Smooth muscle cell (in vitro differentiated cells): ENCODE results near the gene PPIG. TPM values are rescaled to one million over a fixed set of nuclear protein-coding genes. Genes with fewer than 3 reads are reported as not detected.
"Not testable (repeated sequence)": the region's sequence is repeated elsewhere in the genome, so short reads cannot be mapped to it uniquely, and the experiment has no call there.

Experiments used
- DNase-seq: peaks from one replicate; lab custom pipeline; 2025; ENCODE audit not compliant: unreplicated experiment; lab: John Stamatoyannopoulos, UW
- H2AFZ ChIP-seq: fragments of 200-600 bp; sonication (generic); 2 replicates; pipeline ENCODE4 v1.6.0; 2016; ENCODE audit warnings: antibody characterized with exemption, low read depth, mild to moderate bottlenecking
- H3F3A ChIP-seq: fragments of 200-600 bp; sonication (generic); 2 replicates; pipeline ENCODE4 v1.6.0; 2017; ENCODE audit warnings: antibody characterized with exemption, low read depth
- H3K27ac ChIP-seq: fragments of 200-600 bp; sonication (generic); 2 replicates; pipeline ENCODE4 v1.5.1; 2016; ENCODE audit warnings: low read depth, mild to moderate bottlenecking
- H3K27me3 ChIP-seq: fragments of 200-600 bp; sonication (generic); 2 replicates; pipeline ENCODE4 v1.6.1; 2016; ENCODE audit warnings: low read depth, mild to moderate bottlenecking
- H3K36me3 ChIP-seq: fragments of 200-600 bp; sonication (generic); 2 replicates; pipeline ENCODE4 v1.5.1; 2016; ENCODE audit warnings: low read depth
- H3K4me1 ChIP-seq: fragments of 200-600 bp; sonication (generic); 2 replicates; pipeline ENCODE4 v1.5.1; 2016; ENCODE audit warnings: low read depth
- H3K4me2 ChIP-seq: fragments of 200-600 bp; sonication (generic); 2 replicates; pipeline ENCODE4 v1.6.0; 2016; ENCODE audit warnings: mild to moderate bottlenecking
- H3K4me3 ChIP-seq: fragments of 200-600 bp; sonication (generic); 2 replicates; pipeline ENCODE4 v1.5.1; 2016; ENCODE audit warnings: mild to moderate bottlenecking
- H3K79me2 ChIP-seq: fragments of 200-600 bp; sonication (generic); 2 replicates; pipeline ENCODE4 v1.6.0; 2016; ENCODE audit warnings: low read depth, mild to moderate bottlenecking
- H3K9ac ChIP-seq: fragments of 200-600 bp; sonication (generic); 2 replicates; pipeline ENCODE4 v1.6.0; 2016; ENCODE audit warnings: low read depth
- H3K9me3 ChIP-seq: fragments of 200-600 bp; sonication (generic); replicated peaks from 2 replicates; pipeline ENCODE4 v1.5.1; 2016; ENCODE audit warnings: low read depth
- H4K20me1 ChIP-seq: fragments of 200-600 bp; sonication (generic); 2 replicates; pipeline ENCODE4 v1.6.0; 2016; ENCODE audit warnings: low read depth
- WGBS: methylation state at CpG from one replicate; pipeline ENCODE4 v1.1.7; 2016; ENCODE audit warnings: low lambda C conversion rate; 5-methylcytosine and 5-hydroxymethylcytosine counted together
- polyA plus RNA-seq: library from polyadenylated mRNA; unstranded; fragments of >200 nt; fragmentation: Nextera tagmentation; extraction: Ambion mirVana; gene quantifications from 2 replicates; pipeline ENCODE4 v1.2.1, GENCODE V29; 2016
- total RNA-seq: library from RNA; depleted of rRNA; stranded (reverse); fragments of >200 nt; gene quantifications from 2 replicates; pipeline ENCODE4 v1.2.3, GENCODE V29; 2014
- TF ChIP-seq, protein P1 (sequence below): fragments of 200-600 bp; sonication (generic); IDR thresholded peaks from 2 replicates; pipeline ENCODE4 v1.5.1; 2017; ENCODE audit warnings: borderline replicate concordance, mild to moderate bottlenecking, antibody characterized with exemption; ENCODE audit not compliant: insufficient read depth, poor library complexity, severe bottlenecking

PPIG gene
- total and polyA plus RNA-seq, 2 experiments from 2014 or later: 34.4 to 51.1 TPM

DNA sequence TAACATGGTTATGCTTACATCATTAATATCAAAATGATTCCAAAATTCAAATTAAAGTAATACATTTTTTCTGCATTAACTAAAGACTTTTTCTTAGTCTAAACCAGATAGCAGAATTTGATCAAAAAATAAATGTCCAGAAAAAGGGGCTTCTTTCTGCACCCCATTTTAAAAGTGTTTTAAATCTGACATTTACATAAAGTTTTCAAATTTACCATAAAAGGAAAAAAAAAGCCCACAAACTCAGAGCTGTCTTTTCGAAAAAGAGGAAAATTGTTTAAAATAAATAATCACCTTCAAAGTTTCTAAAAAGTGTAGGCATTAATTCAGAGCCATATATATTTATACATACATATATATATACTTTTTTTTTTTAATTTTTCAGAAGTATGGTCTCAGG is 12.0 kb upstream of the PPIG start:
- peak overlapping the region; percentile 69 for H3K4me3 ChIP-seq
- no peak overlapping the region for H3K9ac ChIP-seq
- H3K9me3 ChIP-seq: no peaks in the 10 kb centered on the region
- H4K20me1 ChIP-seq: no peaks in the 10 kb centered on the region
- no peaks in the 10 kb centered on the region for H3F3A ChIP-seq
- H3K79me2 ChIP-seq: peaks cover 46% of the 10 kb centered on the region
- H3K27ac ChIP-seq: no peak overlapping the region
- H2AFZ ChIP-seq: no peak overlapping the region
- H3K4me1 ChIP-seq: peaks cover 14% of the 10 kb centered on the region
- DNase-seq: no peak
- no peaks in the 10 kb centered on the region for H3K27me3 ChIP-seq
- 81% methylated on average over 1 of the region's 1 CpG for WGBS
- no peaks in the 10 kb centered on the region for H3K36me3 ChIP-seq
- peak overlapping the region; percentile 83 for H3K4me2 ChIP-seq
- TF ChIP-seq, protein P1, sequence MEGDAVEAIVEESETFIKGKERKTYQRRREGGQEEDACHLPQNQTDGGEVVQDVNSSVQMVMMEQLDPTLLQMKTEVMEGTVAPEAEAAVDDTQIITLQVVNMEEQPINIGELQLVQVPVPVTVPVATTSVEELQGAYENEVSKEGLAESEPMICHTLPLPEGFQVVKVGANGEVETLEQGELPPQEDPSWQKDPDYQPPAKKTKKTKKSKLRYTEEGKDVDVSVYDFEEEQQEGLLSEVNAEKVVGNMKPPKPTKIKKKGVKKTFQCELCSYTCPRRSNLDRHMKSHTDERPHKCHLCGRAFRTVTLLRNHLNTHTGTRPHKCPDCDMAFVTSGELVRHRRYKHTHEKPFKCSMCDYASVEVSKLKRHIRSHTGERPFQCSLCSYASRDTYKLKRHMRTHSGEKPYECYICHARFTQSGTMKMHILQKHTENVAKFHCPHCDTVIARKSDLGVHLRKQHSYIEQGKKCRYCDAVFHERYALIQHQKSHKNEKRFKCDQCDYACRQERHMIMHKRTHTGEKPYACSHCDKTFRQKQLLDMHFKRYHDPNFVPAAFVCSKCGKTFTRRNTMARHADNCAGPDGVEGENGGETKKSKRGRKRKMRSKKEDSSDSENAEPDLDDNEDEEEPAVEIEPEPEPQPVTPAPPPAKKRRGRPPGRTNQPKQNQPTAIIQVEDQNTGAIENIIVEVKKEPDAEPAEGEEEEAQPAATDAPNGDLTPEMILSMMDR: no peak

DNA sequence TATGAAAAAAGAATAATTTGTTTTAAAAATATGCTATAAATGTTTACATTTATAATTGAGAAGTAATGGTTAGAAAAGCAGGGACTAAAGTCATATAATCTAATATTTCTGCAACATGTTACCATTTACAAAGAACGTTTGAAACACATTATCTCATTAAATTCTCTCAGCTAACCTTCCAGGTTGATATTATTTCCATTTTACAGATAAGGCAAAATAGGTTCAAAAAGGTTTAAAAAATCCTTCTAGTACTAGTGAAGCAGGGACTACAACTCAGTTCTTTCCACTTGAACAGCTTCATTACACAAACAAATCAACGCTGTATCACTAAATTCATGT is 11.4 kb upstream of the PPIG start:
- Histone ChIP-seq H3K27me3 (peaks cover 3% of the 10 kb centered on the region), H3K79me2 (peaks cover 40% of the 10 kb centered on the region), H2AFZ (peak overlapping the region; percentile 92), H3K4me3 (peak overlapping the region; percentile 69), H3K9me3 (no peaks in the 10 kb centered on the region), H3K9ac (peak overlapping the region; percentile 57), H3K4me1 (peaks cover 14% of the 10 kb centered on the region), H4K20me1 (no peaks in the 10 kb centered on the region), H3F3A (no peaks in the 10 kb centered on the region), H3K27ac (no peak overlapping the region), H3K4me2 (peak overlapping the region; percentile 83), H3K36me3 (no peaks in the 10 kb centered on the region)
- WGBS: 9% methylated on average over 2 of the region's 2 CpGs
- no peak for DNase-seq
- TF ChIP-seq, protein P1: no peak

DNA sequence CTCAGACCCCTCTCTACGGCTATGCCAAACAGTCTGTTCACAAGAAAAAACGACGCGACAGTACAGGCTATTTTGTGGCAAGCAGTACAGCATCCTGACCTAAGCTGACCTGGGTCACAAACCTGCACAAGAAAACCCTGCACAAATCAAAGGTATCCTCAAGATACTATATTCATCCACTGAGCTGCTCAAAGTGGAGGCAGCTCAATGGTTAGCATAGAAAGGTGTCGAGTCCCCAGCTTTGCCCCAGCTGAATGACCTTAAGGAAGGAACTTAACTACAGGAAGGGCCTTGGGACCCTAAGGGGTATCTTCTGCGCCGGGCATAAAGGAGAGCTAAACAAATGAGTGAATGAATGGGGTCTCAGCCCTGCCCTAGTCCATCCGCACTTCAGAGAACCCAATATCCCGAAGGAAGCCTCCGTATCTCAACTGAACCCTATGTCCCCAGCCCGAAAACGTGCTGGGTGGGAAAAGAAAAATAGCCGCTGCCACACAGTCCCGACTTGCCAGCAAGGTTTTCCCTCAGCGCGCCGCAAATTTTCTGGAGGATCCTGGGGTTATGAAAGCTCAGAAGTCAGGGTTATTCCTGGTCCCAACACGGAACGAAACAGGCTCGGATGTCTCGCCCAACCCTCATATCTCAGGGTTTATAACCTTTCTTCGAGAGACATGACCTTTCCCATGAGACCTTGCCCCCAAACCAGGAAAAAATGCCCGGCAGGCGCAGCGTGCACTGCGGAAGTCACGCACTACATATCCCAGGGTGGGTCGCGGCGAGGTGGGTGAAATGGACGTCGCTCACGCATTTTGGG is 10.8 kb upstream of the PPIG start, which contains the start of gene FASTKD1:
FASTKD1 (minus strand) TSS at position 706 of the 814 bp plus-strand sequence. CDS start 1,836 bp downstream, outside the sequence.
- peak within 1 kb of the TSS; percentile 83 for H3K4me2 ChIP-seq
- peak within 1 kb of the TSS; percentile 57 for H3K9ac ChIP-seq
- H3F3A ChIP-seq: no peaks in the 10 kb centered on the region
- H3K9me3 ChIP-seq: no peaks in the 10 kb centered on the region
- 1% methylated on average over 33 of the region's 33 CpGs for WGBS
- TF ChIP-seq, protein P1: no peak
- H3K27me3 ChIP-seq: peaks cover 4% of the 10 kb centered on the region
- no peaks in the 10 kb centered on the region for H4K20me1 ChIP-seq
- peaks cover 36% of the 10 kb centered on the region for H3K79me2 ChIP-seq
- peak; percentile 41 for DNase-seq
- H3K36me3 ChIP-seq: no peaks in the 10 kb centered on the region
- peaks cover 14% of the 10 kb centered on the region for H3K4me1 ChIP-seq
- H3K4me3 ChIP-seq: peak within 1 kb of the TSS; percentile 69
- peak within 1 kb of the TSS; percentile 36 for H3K27ac ChIP-seq
- peak within 1 kb of the TSS; percentile 92 for H2AFZ ChIP-seq

DNA sequence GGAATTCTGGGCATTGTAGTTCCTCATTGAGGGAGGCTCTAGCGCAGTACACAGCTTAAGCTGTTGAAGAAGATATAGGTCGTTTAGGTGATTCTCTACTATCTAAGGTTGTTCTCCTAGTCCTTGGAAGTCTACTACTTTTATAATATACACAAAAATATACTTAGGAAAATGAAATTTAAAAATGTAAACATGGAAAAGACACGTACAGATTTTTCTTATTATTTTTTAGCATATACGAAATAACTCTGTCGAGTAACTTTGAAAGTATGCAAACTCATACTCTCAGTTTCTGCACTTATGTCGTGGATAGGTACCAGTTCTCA is 10.2 kb upstream of the PPIG start:
- Histone ChIP-seq H3F3A (no peaks in the 10 kb centered on the region), H3K27ac (no peak overlapping the region), H3K79me2 (peaks cover 36% of the 10 kb centered on the region), H4K20me1 (no peaks in the 10 kb centered on the region), H3K27me3 (peaks cover 4% of the 10 kb centered on the region), H3K4me3 (peak overlapping the region; percentile 69), H3K9ac (no peak overlapping the region), H3K36me3 (no peaks in the 10 kb centered on the region), H3K4me1 (peaks cover 14% of the 10 kb centered on the region), H2AFZ (peak overlapping the region; percentile 92), H3K4me2 (peak overlapping the region; percentile 83), H3K9me3 (no peaks in the 10 kb centered on the region)
- TF ChIP-seq, protein P1: no peak
- 44% methylated on average over 6 of the region's 6 CpGs for WGBS
- no peak for DNase-seq

DNA sequence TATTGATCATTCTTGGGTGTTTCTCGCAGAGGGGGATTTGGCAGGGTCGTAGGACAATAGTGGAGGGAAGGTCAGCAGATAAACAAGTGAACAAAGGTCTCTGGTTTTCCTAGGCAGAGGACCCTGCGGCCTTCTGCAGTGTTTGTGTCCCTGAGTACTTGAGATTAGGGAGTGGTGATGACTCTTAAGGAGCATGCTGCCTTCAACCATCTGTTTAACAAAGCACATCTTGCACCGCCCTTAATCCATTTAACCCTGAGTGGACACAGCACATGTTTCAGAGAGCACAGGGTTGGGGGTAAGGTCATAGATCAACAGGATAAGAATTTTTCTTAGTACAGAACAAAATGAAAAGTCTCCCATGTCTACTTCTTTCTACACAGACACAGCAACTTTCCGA is 9.6 kb upstream of the PPIG start:
- H2AFZ ChIP-seq, H3K4me3 ChIP-seq, H3K4me2 ChIP-seq, H3F3A ChIP-seq, H3K27me3 ChIP-seq, H3K9ac ChIP-seq, DNase-seq, H4K20me1 ChIP-seq, H3K9me3 ChIP-seq, H3K36me3 ChIP-seq, H3K27ac ChIP-seq: not testable (repeated sequence)
- 90% methylated on average over 5 of the region's 5 CpGs for WGBS
- Histone ChIP-seq H3K79me2 (peaks cover 36% of the 10 kb centered on the region), H3K4me1 (peaks cover 14% of the 10 kb centered on the region)
